Mammary epithelial cell (primary cell): ENCODE measurements around the gene ERCC3.

Experiments
- CTCF ChIP-seq, 2 donors: IDR thresholded peaks in 1 of 2; conservative IDR thresholded peaks in 1 of 2; 2 replicates each; pipeline ENCODE4 v1.5.1; 2011 to 2012; ENCODE audit warnings: inconsistent platforms in 2 of 2, low read length in 2 of 2, mild to moderate bottlenecking in 2 of 2, control low read depth in 1 of 2, low read depth in 1 of 2; ENCODE audit not compliant: insufficient read depth in 1 of 2; ENCODE audit errors: extremely low read depth in 1 of 2
- EZH2 ChIP-seq: IDR thresholded peaks from 2 replicates; pipeline ENCODE4 v1.6.1; 2012; ENCODE audit warnings: low read length, inconsistent platforms, borderline replicate concordance

GRCh38 chr2:127320586-127321275 lies 26.8 kb upstream of the ERCC3 start:
- no peak for TF ChIP-seq CTCF (conservative IDR thresholded peaks at IDR 0.05 in 1 of 2, IDR thresholded peaks at IDR 0.05 in 1 of 2; ENCODE audit: extremely low read depth in 1 of 2, insufficient read depth in 1 of 2, low read depth in 1 of 2, low read length in 2 of 2)
- TF ChIP-seq EZH2 = no peak
